GM23248 (cell line): ENCODE measurements around the gene CNN3. TPM values are rescaled to one million over a fixed set of nuclear protein-coding genes. Genes with fewer than 3 reads are reported as not detected.

ENCODE experiments used
- DNase-seq: peaks from one replicate; pipeline ENCODE4 v3.0.0-alpha.2; 2015
- H2AFZ ChIP-seq: fragments of 200-600 bp; sonication (generic); 2 replicates; pipeline ENCODE4 v1.6.1; 2016; ENCODE audit warnings: antibody characterized with exemption
- H3F3A ChIP-seq: fragments of 200-600 bp; sonication (generic); 2 replicates; pipeline ENCODE4 v1.6.1; 2016; ENCODE audit warnings: mild to moderate bottlenecking, antibody characterized with exemption, mixed run types; ENCODE audit not compliant: insufficient read depth
- H3K27ac ChIP-seq: fragments of 200-600 bp; sonication (generic); 2 replicates; pipeline ENCODE4 v1.5.1; 2016; ENCODE audit warnings: mild to moderate bottlenecking
- H3K27me3 ChIP-seq: fragments of 200-600 bp; sonication (generic); replicated peaks from 2 replicates; pipeline ENCODE4 v1.6.1; 2016; ENCODE audit warnings: mild to moderate bottlenecking; ENCODE audit not compliant: insufficient read depth
- H3K36me3 ChIP-seq: fragments of 200-600 bp; sonication (generic); 2 replicates; pipeline ENCODE4 v1.6.1; 2016; ENCODE audit warnings: low read depth, mild to moderate bottlenecking
- H3K4me1 ChIP-seq: fragments of 200-600 bp; sonication (generic); 2 replicates; pipeline ENCODE4 v1.6.1; 2016; ENCODE audit warnings: mild to moderate bottlenecking; ENCODE audit not compliant: insufficient read depth
- H3K4me2 ChIP-seq: fragments of 200-600 bp; sonication (generic); one replicate; pipeline ENCODE4 v1.6.1; 2016; ENCODE audit warnings: mild to moderate bottlenecking; ENCODE audit not compliant: unreplicated experiment
- H3K4me3 ChIP-seq: fragments of 200-600 bp; sonication (generic); 2 replicates; pipeline ENCODE4 v1.5.1; 2016; ENCODE audit warnings: mild to moderate bottlenecking
- H3K79me2 ChIP-seq: fragments of 200-600 bp; sonication (generic); 2 replicates; pipeline ENCODE4 v1.6.1; 2016; ENCODE audit warnings: mild to moderate bottlenecking; ENCODE audit not compliant: insufficient read depth
- H3K9ac ChIP-seq: fragments of 200-600 bp; sonication (generic); 2 replicates; pipeline ENCODE4 v1.6.1; 2016; ENCODE audit warnings: mild to moderate bottlenecking
- H3K9me2 ChIP-seq: fragments of 200-600 bp; sonication (generic); 2 replicates; pipeline ENCODE4 v1.6.1; 2016; ENCODE audit warnings: mixed run types, mild to moderate bottlenecking, moderate library complexity; ENCODE audit not compliant: insufficient read depth
- H3K9me3 ChIP-seq: fragments of 200-600 bp; sonication (generic); one replicate; pipeline ENCODE4 v1.6.1; 2017; ENCODE audit warnings: low read depth
- H4K20me1 ChIP-seq: fragments of 200-600 bp; sonication (generic); 2 replicates; pipeline ENCODE4 v1.6.0; 2016; ENCODE audit not compliant: insufficient read depth
- EZH2 ChIP-seq: fragments of 200-600 bp; sonication (generic); IDR thresholded peaks from 2 replicates; pipeline ENCODE4 v1.6.1; 2018; ENCODE audit warnings: antibody characterized with exemption, mild to moderate bottlenecking; ENCODE audit not compliant: insufficient read depth, poor library complexity, severe bottlenecking
- EZH2phosphoT487 ChIP-seq: fragments of 200-600 bp; sonication (generic); IDR thresholded peaks from 2 replicates; pipeline ENCODE4 v1.6.1; 2018; ENCODE audit warnings: antibody characterized with exemption, moderate library complexity, mild to moderate bottlenecking, low read depth; ENCODE audit not compliant: insufficient read depth
- WGBS, 2 experiments: methylation state at CpG; one replicate each; pipeline ENCODE4 v1.1.6; 2015 to 2017; ENCODE audit warnings: low lambda C conversion rate in 2 of 2, low coverage in 1 of 2; ENCODE audit errors: missing lambda C conversion rate in 2 of 2; 5-methylcytosine and 5-hydroxymethylcytosine counted together
- in situ Hi-C: fragments of 300-500 bp; cut with MboI; formaldehyde crosslinking; loops from 2 replicates; pipeline ENCODE4 v1.15.0; 2020
- polyA plus RNA-seq: library from polyadenylated mRNA; unstranded; fragments of >200 nt; fragmentation: Nextera tagmentation; extraction: Ambion mirVana; gene quantifications from 2 replicates; pipeline ENCODE4 v1.2.1, GENCODE V29; 2016
- total RNA-seq: library from RNA; depleted of rRNA; stranded (reverse); fragments of >200 nt; shearing (Covaris generic); gene quantifications from 2 replicates; pipeline ENCODE4 v1.2.3, GENCODE V29; 2014

CNN3 gene
- total and polyA plus RNA-seq, 2 experiments from 2014 or later, result 213 to 359 TPM

DNA sequence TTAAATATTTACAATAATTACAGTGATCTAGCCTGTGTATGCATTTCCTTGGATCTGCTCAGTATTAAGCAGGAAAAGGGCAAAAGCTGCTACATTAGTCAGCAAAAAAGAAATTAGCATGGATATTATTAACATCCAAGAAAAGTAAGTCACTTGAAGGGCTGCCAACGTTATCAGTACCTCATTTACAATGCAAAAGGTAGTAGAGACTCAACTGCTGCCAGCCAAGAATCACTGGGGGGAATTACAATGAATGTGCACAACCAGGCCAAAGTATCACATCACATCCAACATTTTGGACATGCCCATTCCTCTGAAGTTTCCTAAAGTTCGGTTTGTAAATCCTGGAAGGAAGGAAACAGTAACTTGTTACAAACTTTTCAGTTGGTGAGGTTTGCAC is 1.9 kb downstream of the CNN3 start:
- no peaks in the 10 kb centered on the region for H4K20me1 ChIP-seq
- peak overlapping the region; percentile 82 for H3K27ac ChIP-seq
- peaks cover 65% of the 10 kb centered on the region for H3F3A ChIP-seq
- no peak for TF ChIP-seq EZH2phosphoT487
- TF ChIP-seq EZH2, result no peak
- H3K79me2 ChIP-seq, result peaks cover 63% of the 10 kb centered on the region
- H3K27me3 ChIP-seq, result no peaks in the 10 kb centered on the region
- 0 to 4% methylated on average over 2 of the region's 2 CpGs for WGBS, 2 experiments
- H3K4me1 ChIP-seq, result peaks cover 44% of the 10 kb centered on the region
- peak; percentile 62 for DNase-seq
- H3K9me3 ChIP-seq, result no peaks in the 10 kb centered on the region
- peak overlapping the region; percentile 90 for H3K4me2 ChIP-seq
- peak overlapping the region; percentile 89 for H3K9ac ChIP-seq
- in situ Hi-C loops, result no loop called here
- peak overlapping the region; percentile 95 for H3K4me3 ChIP-seq
- no peaks in the 10 kb centered on the region for H3K36me3 ChIP-seq
- H3K9me2 ChIP-seq, result no peaks in the 10 kb centered on the region
- H2AFZ ChIP-seq, result peak overlapping the region; percentile 80; the same call in 1 of the 2 replicates

DNA sequence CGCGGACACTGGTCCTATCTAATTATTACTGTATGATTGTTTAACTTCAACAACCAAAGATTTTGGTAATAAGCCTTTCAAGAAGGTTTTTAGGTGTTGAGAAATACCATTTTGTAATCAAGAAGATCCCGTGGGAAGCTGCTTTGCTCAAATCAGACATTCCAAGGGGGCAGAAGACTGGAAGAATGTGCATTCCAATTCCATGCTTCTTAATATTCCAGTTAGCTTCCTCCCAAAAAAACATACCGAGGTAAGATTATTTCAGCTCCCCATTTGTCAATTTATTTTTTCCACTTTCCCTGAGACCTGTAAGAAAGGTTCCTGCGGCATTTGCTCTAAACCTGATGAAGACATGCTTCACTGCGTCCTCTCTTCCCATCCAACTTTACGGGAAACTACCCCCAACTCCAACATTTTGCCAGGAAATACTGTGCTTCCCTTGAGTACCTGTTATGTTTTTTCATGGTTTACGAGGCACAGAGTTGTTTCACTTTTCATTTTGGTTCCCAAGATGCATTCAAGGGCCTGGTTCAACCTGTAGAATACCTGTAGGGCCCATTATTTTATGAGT is 4.1 kb downstream of the CNN3 start:
- TF ChIP-seq EZH2phosphoT487 (no peak), EZH2 (no peak)
- in situ Hi-C loops, result loop anchor here (5.0 kb wide), 1 partner anchor 61 kb away; no protein-coding TSS in a partner anchor
- DNase-seq, result peak; percentile 76
- Histone ChIP-seq H3K9me3 (no peaks in the 10 kb centered on the region), H2AFZ (no peak overlapping the region), H3K9ac (peak overlapping the region; percentile 89), H3K4me2 (peak overlapping the region; percentile 90), H3K36me3 (no peaks in the 10 kb centered on the region), H3K9me2 (no peaks in the 10 kb centered on the region), H3K4me3 (peak overlapping the region; percentile 95), H3K79me2 (peaks cover 84% of the 10 kb centered on the region), H3F3A (peaks cover 65% of the 10 kb centered on the region), H3K27me3 (no peaks in the 10 kb centered on the region), H3K4me1 (peaks cover 62% of the 10 kb centered on the region), H3K27ac (peak overlapping the region; percentile 82), H4K20me1 (0 out of 2 replicates have a peak, but pooled peaks cover 4% of the 10 kb centered on the region)
- 60 to 62% methylated on average over 8 of the region's 8 CpGs for WGBS, 2 experiments

DNA sequence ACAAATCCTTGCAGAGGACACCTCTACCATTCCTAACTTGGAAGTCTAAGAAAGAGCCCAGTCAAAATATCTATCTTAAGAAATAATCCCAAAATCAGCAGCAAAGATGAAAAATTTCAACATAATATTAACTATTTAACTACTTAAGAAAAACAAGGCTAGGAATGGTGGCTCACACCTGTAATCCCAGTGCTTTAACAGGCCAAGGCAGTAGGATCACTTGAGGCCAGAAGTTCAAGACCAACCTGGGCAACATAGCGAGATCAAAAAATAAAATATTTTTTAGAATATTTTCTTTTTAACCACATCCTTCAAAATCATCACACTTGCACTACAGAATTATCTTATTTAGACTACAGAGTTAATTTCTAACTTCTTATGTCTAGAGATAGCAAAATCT is 4.9 kb downstream of the CNN3 start:
- Histone ChIP-seq H3K79me2 (peaks cover 93% of the 10 kb centered on the region), H3F3A (peaks cover 66% of the 10 kb centered on the region), H3K27me3 (no peaks in the 10 kb centered on the region), H3K4me1 (peaks cover 63% of the 10 kb centered on the region), H3K9me2 (no peaks in the 10 kb centered on the region), H3K9ac (no peak overlapping the region), H3K4me2 (peak overlapping the region; percentile 90), H3K4me3 (peak overlapping the region; percentile 95; the same call in 1 of the 2 replicates), H2AFZ (no peak overlapping the region), H3K27ac (peak overlapping the region; percentile 82), H3K36me3 (no peaks in the 10 kb centered on the region), H3K9me3 (no peaks in the 10 kb centered on the region), H4K20me1 (peaks cover 4% of the 10 kb centered on the region)
- 100% methylated on average over 1 of the region's 1 CpG for WGBS, 2 experiments
- DNase-seq, result no peak
- no peak for TF ChIP-seq EZH2
- no peak for TF ChIP-seq EZH2phosphoT487
- in situ Hi-C loops, result loop anchor here (5.0 kb wide), 1 partner anchor 60 kb away; no protein-coding TSS in a partner anchor

DNA sequence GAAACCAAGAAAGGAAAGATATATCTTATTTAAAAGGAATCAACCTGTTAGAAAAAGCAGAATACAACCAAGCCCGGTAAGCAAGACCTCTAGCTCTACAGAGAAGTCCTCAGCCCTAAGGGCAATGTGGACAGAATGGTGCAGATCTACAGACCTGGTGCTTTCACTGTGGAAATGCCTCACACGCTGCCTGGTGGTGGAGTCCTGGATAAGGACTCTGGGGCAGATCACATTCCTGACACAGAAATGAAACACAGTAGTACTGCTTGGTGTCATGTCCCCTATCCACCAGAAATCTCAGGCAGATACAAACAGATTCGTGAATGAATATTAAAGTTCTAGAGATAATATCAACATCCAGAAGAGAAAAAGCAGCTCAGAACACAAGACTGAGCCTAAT is 6.8 kb downstream of the CNN3 start:
- 0 out of 2 replicates have a peak overlapping the region, but pooled peaks have one; percentile 0 for H3K9ac ChIP-seq
- 0 out of 2 replicates have a peak overlapping the region, but pooled peaks have one; percentile 8 for H3K4me3 ChIP-seq
- H4K20me1 ChIP-seq, result peaks cover 4% of the 10 kb centered on the region
- no peaks in the 10 kb centered on the region for H3K27me3 ChIP-seq
- peaks cover 61% of the 10 kb centered on the region for H3F3A ChIP-seq
- no peak overlapping the region for H2AFZ ChIP-seq
- peak overlapping the region; percentile 29 for H3K4me2 ChIP-seq
- peak overlapping the region; percentile 25 for H3K27ac ChIP-seq
- TF ChIP-seq EZH2, result no peak
- TF ChIP-seq EZH2phosphoT487, result no peak
- H3K9me2 ChIP-seq, result no peaks in the 10 kb centered on the region
- in situ Hi-C loops, result loop anchor here (5.0 kb wide), 1 partner anchor 58 kb away; no protein-coding TSS in a partner anchor
- no peaks in the 10 kb centered on the region for H3K36me3 ChIP-seq
- no peaks in the 10 kb centered on the region for H3K9me3 ChIP-seq
- H3K79me2 ChIP-seq, result peaks cover 100% of the 10 kb centered on the region
- WGBS, 2 experiments, result 18 to 26% methylated on average over 3 of the region's 3 CpGs
- H3K4me1 ChIP-seq, result peaks cover 63% of the 10 kb centered on the region
- DNase-seq, result peak; percentile 55
